ENCODE measurements around the gene RDH13. TPM values are rescaled to one million over a fixed set of nuclear protein-coding genes. Genes with fewer than 3 reads are reported as not detected.
A peak's percentile ranks its signal among the peaks of the same experiment; 100 is the strongest.

Gene RDH13
- total and polyA plus RNA-seq, 2 of the 8 experiments (the other 6 are each of a cell fraction or from before 2014, with no cell fraction given) = 15.9 to 31.5 TPM

GRCh38 chr19:55018633-55019032 is 44.3 kb downstream of the RDH13 start:
- WGBS, 2 experiments (ENCODE audit: extremely low coverage in 1 of 2, insufficient coverage in 1 of 2, insufficient read length in 1 of 2, insufficient replicate concordance in 2 of 2, low coverage in 1 of 2, low lambda C conversion rate in 2 of 2, missing lambda C conversion rate in 1 of 2) = 87% methylated on average over 9 of the region's 9 CpGs; no CpG with 5 or more reads in 1 of the 2 experiments
- Histone ChIP-seq H3K4ac (replicated peaks; ENCODE audit: insufficient read length, low read depth, low read length) (no peak overlapping the region), H3K23ac (ENCODE audit: insufficient read length) (no peak overlapping the region)

More at GRCh38 chr19:55018633-55019032, 44.3 kb downstream of the RDH13 start:
- H3K23me2 ChIP-seq (ENCODE audit: low read depth, low read length) = no peaks in the 10 kb centered on the region; the same call in 1 of the 2 replicates
- H4K91ac ChIP-seq (replicated peaks; ENCODE audit: insufficient read length, low read length) = no peak overlapping the region
- no peak overlapping the region for H2BK5ac ChIP-seq (ENCODE audit: low read depth, low read length)
- no peak overlapping the region for H2BK12ac ChIP-seq (ENCODE audit: low read depth, low read length)
- H3K79me2 ChIP-seq (ENCODE audit: control insufficient read depth in 1 of 2, insufficient read depth in 2 of 2, low read length in 2 of 2) = peaks cover 0 to 27% of the 10 kb centered on the region in 2 experiments; a peak in 3 of 4 replicates
- no peak overlapping the region for H3K18ac ChIP-seq (ENCODE audit: extremely low read depth, low read length)
- FAIRE-seq = no peak
- peaks cover 4% of the 10 kb centered on the region for H3K79me1 ChIP-seq (ENCODE audit: low read depth, low read length)
- H4K8ac ChIP-seq (ENCODE audit: extremely low read depth, insufficient read depth, low read length) = no peak overlapping the region
- H3K56ac ChIP-seq (replicated peaks; ENCODE audit: insufficient read length, low read depth, low read length) = no peak overlapping the region
- H3K36me3 ChIP-seq (ENCODE audit: control insufficient read depth in 2 of 4, insufficient read depth in 4 of 4, low read length in 3 of 4) = no peaks in the 10 kb centered on the region
- no peaks in the 10 kb centered on the region for H3K9me3 ChIP-seq (ENCODE audit: insufficient read depth in 2 of 2, low read depth in 1 of 2, low read length in 1 of 2)
- no peak overlapping the region for H3K4me3 ChIP-seq (ENCODE audit: extremely low read depth in 1 of 4, insufficient read depth in 2 of 4, low read depth in 3 of 4, low read length in 4 of 4)
- no peaks in the 10 kb centered on the region; a peak in 1 of 7 replicates for H3K4me1 ChIP-seq (replicated peaks in 1 of 4; ENCODE audit: control insufficient read depth in 3 of 4, insufficient read depth in 4 of 4, low read length in 3 of 4)
- POLR2A ChIA-PET (ENCODE audit: partially characterized antibody) = interaction anchor here (0.7 to 2.0 kb wide), 3 partner anchors 8 to 15 kb away, joined by 3 to 5 read pairs (median 5); no protein-coding TSS in a partner anchor
- H2BK20ac ChIP-seq (ENCODE audit: low read length) = no peak overlapping the region
- no peak overlapping the region for H3K4me2 ChIP-seq (ENCODE audit: insufficient read depth in 1 of 2, low read depth in 2 of 2, low read length in 2 of 2)
- CTCF ChIA-PET (ENCODE audit: partially characterized antibody) = interaction anchor here (0.6 to 0.9 kb wide), 2 partner anchors 137 to 341 kb away, joined by 3 to 5 read pairs; no protein-coding TSS in a partner anchor
- 0 out of 2 replicates have a peak overlapping the region, but pooled peaks have one; percentile 29 for H2BK15ac ChIP-seq (ENCODE audit: low read length)
- H2BK120ac ChIP-seq (replicated peaks; ENCODE audit: low read depth, low read length) = no peak overlapping the region
- TF ChIP-seq SUZ12 (IDR thresholded peaks at IDR 0.05; ENCODE audit: low read length) = no peak
- TF ChIP-seq USF2 (IDR thresholded peaks at IDR 0.05; ENCODE audit: low read length) = no peak
- TF ChIP-seq CTBP2 (IDR thresholded peaks at IDR 0.05; ENCODE audit: borderline replicate concordance, insufficient read depth, insufficient read length, low read length) = no peak
- no peak for TF ChIP-seq RXRA (IDR thresholded peaks at IDR 0.05; ENCODE audit: insufficient read depth, low read depth, low read length)
- TF ChIP-seq RBBP5 (IDR thresholded peaks at IDR 0.05; ENCODE audit: borderline replicate concordance, low read depth, low read length) = no peak
- no peak for TF ChIP-seq ZNF274 (IDR thresholded peaks at IDR 0.05; ENCODE audit: borderline replicate concordance, extremely low read depth, low read length)
- no peak for TF ChIP-seq ATF2 (IDR thresholded peaks at IDR 0.05; ENCODE audit: low read length)
- no peak overlapping the region for H3K27ac ChIP-seq (ENCODE audit: low read depth, low read length)
- no peaks in the 10 kb centered on the region for H3K27me3 ChIP-seq (replicated peaks in 1 of 4; ENCODE audit: control insufficient read depth in 3 of 4, extremely low read depth in 1 of 4, insufficient read depth in 3 of 4, low read length in 3 of 4)
- DNase-seq (ENCODE audit: low read depth in 1 of 2, low spot score in 2 of 2) = no peak
- no peak overlapping the region for H3K9ac ChIP-seq (replicated peaks in 1 of 4; ENCODE audit: extremely low read depth in 1 of 4, low read depth in 3 of 4, low read length in 3 of 4)
- H4K5ac ChIP-seq (ENCODE audit: insufficient read length, low read depth, low read length) = no peak overlapping the region
- H4K20me1 ChIP-seq (replicated peaks in 1 of 2; ENCODE audit: control insufficient read depth in 1 of 2, insufficient read depth in 2 of 2, low read length in 2 of 2) = no peaks in the 10 kb centered on the region
- no peak overlapping the region for H3K14ac ChIP-seq (ENCODE audit: insufficient read length)
- H2AFZ ChIP-seq (ENCODE audit: low read length) = no peak overlapping the region
- no peak overlapping the region for H2AK5ac ChIP-seq (ENCODE audit: low read depth, low read length)
